ENCODE measurements around the gene NOP53. TPM values are rescaled to one million over a fixed set of nuclear protein-coding genes. Genes with fewer than 3 reads are reported as not detected.

The NOP53 gene
- 55.1 TPM for total RNA-seq

DNA sequence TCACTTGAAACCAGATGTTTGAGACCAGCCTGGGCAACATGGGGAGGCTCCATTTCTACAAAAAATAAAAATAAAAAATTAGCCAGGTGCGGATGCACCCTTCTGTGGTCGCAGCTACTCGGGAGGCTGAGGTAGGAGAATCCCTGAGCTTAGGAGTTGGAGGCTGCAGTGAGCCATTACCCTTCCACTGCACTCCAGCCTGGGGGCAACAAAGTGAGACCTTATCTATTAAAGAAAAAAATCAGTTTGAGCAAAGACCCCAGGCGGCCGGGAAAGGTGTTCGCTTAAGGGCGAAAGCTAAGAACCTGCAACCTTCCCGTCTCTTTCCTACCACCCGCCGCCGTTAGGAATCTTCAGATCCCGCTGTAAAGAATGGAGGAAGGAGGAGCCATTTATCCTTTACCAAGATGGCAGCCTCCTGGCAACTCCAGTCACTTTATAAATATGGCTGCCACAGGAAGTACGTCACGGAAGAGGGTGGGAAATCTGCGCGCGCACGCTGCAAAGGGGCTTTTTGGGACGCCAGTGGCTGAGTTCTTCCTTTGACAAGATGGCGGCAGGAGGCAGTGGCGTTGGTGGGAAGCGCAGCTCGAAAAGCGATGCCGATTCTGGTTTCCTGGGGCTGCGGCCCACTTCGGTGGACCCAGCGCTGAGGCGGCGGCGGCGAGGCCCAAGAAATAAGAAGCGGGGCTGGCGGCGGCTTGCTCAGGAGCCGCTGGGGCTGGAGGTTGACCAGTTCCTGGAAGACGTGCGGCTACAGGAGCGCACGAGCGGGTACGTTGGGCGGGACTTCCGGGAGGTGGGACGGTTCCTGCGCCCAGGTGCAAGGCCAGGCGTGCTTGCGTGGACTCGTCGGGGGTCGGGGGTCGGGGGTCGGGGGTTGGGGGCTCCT lies at the start of gene NOP53:
NOP53 (plus strand) TSS at position 537 of the 892 bp plus-strand sequence; CDS start at position 551, 14 bp downstream.

DNA sequence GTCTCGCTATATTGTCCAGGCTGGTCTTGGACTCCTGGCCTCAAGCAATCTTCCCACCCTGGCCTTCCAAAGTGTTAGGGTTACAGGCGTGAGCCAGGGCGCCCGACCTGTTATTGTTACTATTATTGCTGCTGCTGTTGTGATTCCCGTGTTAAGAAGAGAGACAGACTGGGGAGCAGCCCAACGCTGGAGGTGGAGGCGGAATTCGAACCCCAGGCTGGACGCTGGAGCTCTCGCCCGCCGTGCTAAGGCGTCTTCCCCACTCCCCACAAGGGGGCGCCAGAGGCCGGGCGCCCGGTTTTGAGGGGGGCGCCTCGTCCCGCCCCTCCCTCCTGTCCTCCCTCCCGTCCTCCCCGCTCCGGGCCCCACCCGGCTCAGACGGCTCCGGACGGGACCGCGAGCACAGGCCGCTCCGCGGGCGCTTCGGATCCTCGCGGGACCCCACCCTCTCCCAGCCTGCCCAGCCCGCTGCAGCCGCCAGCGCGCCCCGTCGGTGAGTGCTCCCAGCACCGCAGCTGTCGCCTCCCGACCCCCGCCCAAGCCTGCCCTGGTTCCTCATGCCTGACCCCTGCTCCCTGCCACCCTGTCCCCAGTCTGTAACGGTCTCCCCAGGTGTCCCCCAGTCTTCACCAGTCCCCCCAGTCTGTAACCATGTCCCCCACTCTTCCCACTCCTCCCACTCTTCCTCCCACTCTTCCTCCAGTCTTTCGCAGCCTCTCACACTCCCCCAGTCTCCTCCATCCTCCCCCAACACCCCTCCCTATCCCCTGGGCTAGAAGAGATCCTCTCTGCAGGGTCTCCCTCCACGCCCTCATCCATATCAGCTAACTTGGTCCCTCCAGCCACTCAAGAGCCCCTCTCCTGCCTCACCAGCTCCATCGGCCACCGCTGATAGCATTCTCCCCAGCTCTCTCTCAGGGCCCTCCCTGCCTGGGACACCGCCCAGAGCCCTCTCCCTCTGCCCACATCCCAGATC lies 32.0 kb upstream of the NOP53 start, which contains the start of gene EHD2:
EHD2 (plus strand) TSS at position 377 of the 976 bp plus-strand sequence. CDS start 3,191 bp downstream, outside the sequence.

DNA sequence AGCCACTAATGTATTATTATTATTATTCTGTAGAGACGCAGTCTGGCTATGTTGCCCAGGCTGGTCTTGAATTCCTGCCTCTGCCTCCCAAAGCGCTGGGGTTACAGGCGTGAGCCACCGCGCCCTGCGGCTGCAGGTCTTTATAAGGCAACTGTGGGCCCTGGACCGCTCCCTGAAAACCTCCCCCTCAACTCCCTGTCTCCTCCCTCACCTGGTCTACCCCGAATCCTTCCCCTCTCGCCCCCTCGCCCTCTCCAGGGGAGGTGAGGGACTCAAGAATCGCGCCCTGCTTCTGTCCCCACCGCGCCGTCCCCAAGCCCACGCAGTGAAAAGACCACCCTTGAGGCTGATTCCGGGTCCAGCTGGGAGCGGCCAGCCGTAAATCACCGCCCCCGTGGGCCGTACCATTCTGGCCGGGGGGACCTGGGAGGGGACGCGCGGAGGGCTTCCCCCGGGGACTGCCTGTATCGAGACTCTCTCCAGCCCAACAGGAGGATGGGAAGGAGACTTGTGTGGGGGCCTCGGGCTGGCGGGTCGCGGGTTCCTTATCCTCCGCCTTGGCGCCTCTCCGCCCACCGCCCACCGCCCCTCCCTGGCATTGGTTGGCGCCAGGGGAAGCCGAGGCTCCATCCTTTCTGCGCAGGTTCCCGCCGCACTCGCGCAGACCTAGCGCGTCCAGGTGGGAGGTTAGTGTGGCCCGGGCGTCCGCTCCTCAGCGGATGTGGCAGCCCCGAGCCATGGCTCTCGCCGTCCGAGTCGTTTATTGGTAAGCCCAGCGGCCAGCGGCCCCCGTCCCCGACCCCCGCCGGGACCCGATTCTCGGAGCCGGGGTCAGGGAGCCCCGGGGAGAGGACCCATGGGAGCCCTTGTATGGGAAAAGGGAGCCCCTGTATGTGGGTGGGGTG lies 33.0 kb downstream of the NOP53 start, which contains the start of gene SELENOW:
SELENOW (plus strand) TSS at position 655 of the 905 bp plus-strand sequence; CDS start at position 738, 83 bp downstream.

DNA sequence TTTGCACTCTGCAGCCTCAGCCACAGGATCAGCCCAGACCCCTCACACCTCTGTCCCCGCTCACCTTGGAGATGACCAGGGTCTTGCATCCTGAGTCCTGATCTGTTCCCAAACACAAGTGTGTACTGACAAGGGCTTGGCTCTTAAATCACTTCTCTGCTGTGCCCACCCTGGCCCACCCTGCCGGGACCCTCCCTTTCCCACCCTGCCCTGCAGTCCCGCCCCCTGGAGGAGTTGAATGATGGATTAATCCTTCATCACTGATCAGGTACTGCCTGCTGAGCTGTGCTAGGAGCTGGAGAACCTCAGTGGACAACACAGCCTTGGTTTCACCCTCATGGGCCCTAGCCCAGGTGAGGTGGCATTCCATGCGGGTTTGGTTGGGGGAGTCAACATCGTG lies 59.1 kb downstream of the NOP53 start, which contains the start of gene TPRX1:
TPRX1 (minus strand) TSS at position 101 of the 400 bp plus-strand sequence; CDS start at position 89, 12 bp downstream.

Small RNA genes lying within 50 kb of the gene (small RNA-seq; reads per million reads assigned to genes)
- gene AC008745.1 (ENCODE audit: low replicate concordance), result not detected
- not detected for gene SNORD23 (ENCODE audit: low replicate concordance)

Other genes with a start within 250 kb of the NOP53 start
- gene NAPA, start 230.5 kb upstream of the NOP53 start, total RNA-seq, result 59.2 TPM
- under 0.01 TPM for gene ZNF541, start 172.4 kb upstream of the NOP53 start, total RNA-seq
- 12.8 TPM for gene BICRA, start 136.4 kb upstream of the NOP53 start, total RNA-seq
- gene EHD2, start 32.1 kb upstream of the NOP53 start, total RNA-seq, result 1.3 TPM
- gene SELENOW, start 33.2 kb downstream of the NOP53 start, total RNA-seq, result 191 TPM
- gene TPRX1, start 59.0 kb downstream of the NOP53 start, total RNA-seq, result not detected
- gene CRX, start 76.4 kb downstream of the NOP53 start, total RNA-seq, result not detected
- not detected for gene TPRX2, start 113.7 kb downstream of the NOP53 start, total RNA-seq
- gene SULT2A1, start 140.8 kb downstream of the NOP53 start, total RNA-seq, result not detected
- not detected for gene BSPH1, start 246.6 kb downstream of the NOP53 start, total RNA-seq
- not detected for gene ELSPBP1, start 249.1 kb downstream of the NOP53 start, total RNA-seq